H1 (cell line): ENCODE data around the gene PA2G4. TPM values are rescaled to one million over a fixed set of nuclear protein-coding genes. Genes with fewer than 3 reads are reported as not detected.
A peak's percentile ranks its signal among the peaks of the same experiment; 100 is the strongest.

ENCODE experiments used
- BCL11A ChIP-seq, 2 experiments: IDR thresholded peaks; one replicate each; pipeline ENCODE4 v1.6.1; 2011; ENCODE audit warnings: low read depth in 2 of 2, low read length in 2 of 2, mild to moderate bottlenecking in 2 of 2
- CHD2 ChIP-seq: IDR thresholded peaks from 2 replicates; pipeline ENCODE4 v1.6.1; 2012; ENCODE audit warnings: low read length, improper control_type of control experiment
- CREB1 ChIP-seq: IDR thresholded peaks from 2 replicates; pipeline ENCODE4 v1.6.1; 2012; ENCODE audit warnings: inconsistent platforms
- CTBP2 ChIP-seq: IDR thresholded peaks from 2 replicates; pipeline ENCODE4 v1.7.0; 2011; ENCODE audit warnings: borderline replicate concordance, mild to moderate bottlenecking, moderate library complexity, mixed read lengths, low read length; ENCODE audit not compliant: insufficient read depth, insufficient read length
- CTCF ChIP-seq, 3 experiments: IDR thresholded peaks; 1 replicate in 2 of 3; 2 replicates in 1 of 3; pipeline versions ENCODE4 v1.5.1 to v1.6.1; 2011; ENCODE audit warnings: low read length in 3 of 3, mild to moderate bottlenecking in 3 of 3, inconsistent platforms in 2 of 3, low read depth in 1 of 3, moderate library complexity in 1 of 3; ENCODE audit not compliant: insufficient read depth in 1 of 3; ENCODE audit errors: control extremely low read depth in 1 of 3
- E2F6 ChIP-seq: IDR thresholded peaks from 2 replicates; pipeline ENCODE4 v1.6.1; 2012; ENCODE audit warnings: inconsistent platforms
- GABPA ChIP-seq: IDR thresholded peaks from 2 replicates; pipeline ENCODE4 v1.6.1; 2011; ENCODE audit warnings: mild to moderate bottlenecking, low read length, moderate library complexity, borderline replicate concordance; ENCODE audit not compliant: insufficient read depth
- GTF2F1 ChIP-seq: IDR thresholded peaks from 2 replicates; pipeline ENCODE4 v1.6.1; 2012; ENCODE audit warnings: low read depth, low read length, improper control_type of control experiment, borderline replicate concordance
- MAFK ChIP-seq: IDR thresholded peaks from 2 replicates; pipeline ENCODE4 v1.6.1; 2012; ENCODE audit warnings: low read depth, mild to moderate bottlenecking, improper control_type of control experiment, low read length
- NANOG ChIP-seq: IDR thresholded peaks from 2 replicates; pipeline ENCODE4 v1.6.1; 2011; ENCODE audit warnings: low read length, low read depth, mild to moderate bottlenecking, inconsistent platforms; ENCODE audit not compliant: insufficient read depth, poor library complexity, severe bottlenecking
- NRF1 ChIP-seq: IDR thresholded peaks from 2 replicates; pipeline ENCODE4 v1.6.1; 2011; ENCODE audit warnings: mild to moderate bottlenecking, low read depth, low read length, improper control_type of control experiment
- SIN3A ChIP-seq, 2 experiments: IDR thresholded peaks in 1 of 2; conservative IDR thresholded peaks in 1 of 2; 2 replicates each; pipeline ENCODE4 v1.6.1; 2011 to 2012; ENCODE audit warnings: low read length in 2 of 2, improper control_type of control experiment in 1 of 2, low read depth in 1 of 2, mild to moderate bottlenecking in 1 of 2
- SRF ChIP-seq: IDR thresholded peaks from 2 replicates; pipeline ENCODE4 v1.6.1; 2011; ENCODE audit warnings: mild to moderate bottlenecking, low read depth, low read length, moderate library complexity
- SUZ12 ChIP-seq: fragments of 200-600 bp; sonication (generic); IDR thresholded peaks from 2 replicates; pipeline ENCODE4 v1.6.1; 2012; ENCODE audit warnings: mild to moderate bottlenecking, inconsistent platforms, low read length, moderate library complexity, mixed read lengths
- TBP ChIP-seq: IDR thresholded peaks from 2 replicates; pipeline ENCODE4 v1.6.1; 2011; ENCODE audit warnings: low read depth, low read length, improper control_type of control experiment
- polyA plus RNA-seq, 7 experiments: library from polyadenylated mRNA; depleted of rRNA in 3 of 7; stranded (reverse) in 5 of 7; unstranded in 2 of 7; fragments of >200 nt in 5 of 7; fragments of 200-250 nt in 2 of 7; gene quantifications; 1 replicate in 5 of 7; 2 replicates in 1 of 7; 4 replicates in 1 of 7; pipeline versions ENCODE4 v1.2.1 to v1.2.3, GENCODE V29; 2011 to 2013; ENCODE audit warnings: missing spikeins in 2 of 7, mixed read lengths in 2 of 7
- total RNA-seq: library from RNA; stranded (reverse); fragmentation: NEBNext Ultra II Directional; extraction: Animal tissue kit (Norgen Biotek cat#: 25700); gene quantifications from 2 replicates; pipeline ENCODE4 v1.2.1, GENCODE V29; 2021

PA2G4 gene
- total and polyA plus RNA-seq, 2 of the 8 experiments (the other 6 are each of a cell fraction or from before 2014, with no cell fraction given) = 159 to 242 TPM

- TF ChIP-seq NANOG (no peak), E2F6 (no peak), CREB1 (no peak), CHD2 (no peak), GABPA (no peak), SUZ12 (no peak), BCL11A (IDR thresholded peaks at IDR 0.05; ENCODE audit: low read depth in 2 of 2, low read length in 2 of 2) (no peak), CTCF (IDR thresholded peaks at IDR 0.05; ENCODE audit: control extremely low read depth in 1 of 3, insufficient read depth in 1 of 3, low read depth in 1 of 3, low read length in 3 of 3) (peak in 1 of 3 experiments; percentile 1; a peak in 1 of 4 replicates), MAFK (no peak), CTBP2 (no peak), TBP (no peak), SIN3A (conservative IDR thresholded peaks at IDR 0.05 in 1 of 2, IDR thresholded peaks at IDR 0.05 in 1 of 2; ENCODE audit: low read depth in 1 of 2, low read length in 2 of 2) (no peak), GTF2F1 (no peak), SRF (no peak), NRF1 (no peak)
Measured at GRCh38 chr12:56118688-56119357, 14.5 kb downstream of the PA2G4 start (continued).
